HepG2 (cell line): ENCODE results near the gene CKM. TPM values are rescaled to one million over a fixed set of nuclear protein-coding genes. Genes with fewer than 3 reads are reported as not detected.
A peak's percentile ranks its signal among the peaks of the same experiment; 100 is the strongest.

Source experiments
- AGO2 ChIP-seq: fragments of 200-400 bp; formaldehyde crosslinking; optimal IDR thresholded peaks from 2 replicates; pipeline ENCODE3; 2017; ENCODE audit warnings: mild to moderate bottlenecking, low read depth, low read length, moderate library complexity
- ATM ChIP-seq: fragments of 450-650 bp; IDR thresholded peaks from 2 replicates; pipeline ENCODE4 v1.7.1; 2017; ENCODE audit warnings: mild to moderate bottlenecking, borderline replicate concordance
- BRCA1 ChIP-seq: sonication (generic); formaldehyde crosslinking; IDR thresholded peaks from 2 replicates; pipeline ENCODE4 v1.4.0; 2020; ENCODE audit warnings: missing genetic modification reagents
- CAMTA2 ChIP-seq: sonication (generic); formaldehyde crosslinking; IDR thresholded peaks from 2 replicates; pipeline ENCODE4 v1.4.0; 2020; ENCODE audit warnings: mild to moderate bottlenecking, missing genetic modification reagents, borderline replicate concordance
- CC2D1A ChIP-seq: sonication (generic); formaldehyde crosslinking; IDR thresholded peaks from 2 replicates; pipeline ENCODE4 v1.8.1; 2023; ENCODE audit warnings: mild to moderate bottlenecking, missing genetic modification reagents
- CEBPG ChIP-seq: IDR thresholded peaks from 2 replicates; pipeline ENCODE4 v1.6.1; 2016
- CHD4 ChIP-seq: fragments of 200-600 bp; sonication (generic); IDR thresholded peaks from 2 replicates; pipeline ENCODE4 v1.7.0; 2017; ENCODE audit warnings: mild to moderate bottlenecking, low read length, borderline replicate concordance
- GZF1 ChIP-seq: sonication (generic); formaldehyde crosslinking; IDR thresholded peaks from 2 replicates; pipeline ENCODE4 v1.5.1; 2020; ENCODE audit warnings: mild to moderate bottlenecking, missing genetic modification reagents
- HCFC1 ChIP-seq: fragments of 150-350 bp; IDR thresholded peaks from 2 replicates; pipeline ENCODE4 v1.6.1; 2014; ENCODE audit warnings: low read depth, low read length
- MIER3 ChIP-seq: IDR thresholded peaks from 2 replicates; pipeline ENCODE4 v1.6.1; 2016; ENCODE audit warnings: missing compliant biosample characterization, borderline replicate concordance
- POLR2AphosphoS2 ChIP-seq: IDR thresholded peaks from 2 replicates; pipeline ENCODE4 v1.6.1; 2011; ENCODE audit warnings: low read depth, low read length, improper control_type of control experiment
- RARG ChIP-seq: sonication (generic); formaldehyde crosslinking; IDR thresholded peaks from 2 replicates; pipeline ENCODE4 v1.4.0; 2020; ENCODE audit warnings: low read depth, mild to moderate bottlenecking, missing genetic modification reagents
- SALL1 ChIP-seq: sonication (generic); formaldehyde crosslinking; IDR thresholded peaks from 2 replicates; pipeline ENCODE4 v1.8.0; 2022; ENCODE audit warnings: mild to moderate bottlenecking, missing genetic modification reagents
- SALL2 ChIP-seq: sonication (generic); formaldehyde crosslinking; IDR thresholded peaks from 2 replicates; pipeline ENCODE4 v1.8.1; 2023; ENCODE audit warnings: mild to moderate bottlenecking, missing genetic modification reagents, inconsistent platforms
- SRY ChIP-seq: sonication (generic); formaldehyde crosslinking; IDR thresholded peaks from 2 replicates; pipeline ENCODE4 v1.8.0; 2022; ENCODE audit warnings: mild to moderate bottlenecking, missing genetic modification reagents
- SUZ12 ChIP-seq: fragments of 150-350 bp; IDR thresholded peaks from 2 replicates; pipeline ENCODE4 v1.6.1; 2014; ENCODE audit warnings: low read depth, low read length
- XRCC5 ChIP-seq: fragments of 200-400 bp; formaldehyde crosslinking; optimal IDR thresholded peaks from 2 replicates; pipeline ENCODE3; 2017; ENCODE audit warnings: mild to moderate bottlenecking, low read length
- ZBTB7A ChIP-seq: sonication (generic); formaldehyde crosslinking; IDR thresholded peaks from 2 replicates; pipeline ENCODE4 v1.8.0; 2022; ENCODE audit warnings: mild to moderate bottlenecking, missing genetic modification reagents
- ZFP36L1 ChIP-seq: sonication (generic); formaldehyde crosslinking; IDR thresholded peaks from 2 replicates; pipeline ENCODE4 v1.8.0; 2022; ENCODE audit warnings: mild to moderate bottlenecking, missing genetic modification reagents, moderate library complexity
- ZNF484 ChIP-seq: sonication (generic); formaldehyde crosslinking; IDR thresholded peaks from 2 replicates; pipeline ENCODE4 v1.5.1; 2020; ENCODE audit warnings: mild to moderate bottlenecking, low read depth, missing genetic modification reagents, borderline replicate concordance
- ZNF572 ChIP-seq: sonication (generic); formaldehyde crosslinking; IDR thresholded peaks from 2 replicates; pipeline ENCODE4 v1.5.1; 2020; ENCODE audit warnings: mild to moderate bottlenecking, missing genetic modification reagents
- ZNF83 ChIP-seq: sonication (generic); formaldehyde crosslinking; IDR thresholded peaks from 2 replicates; pipeline ENCODE4 v1.4.0; 2020; ENCODE audit warnings: missing genetic modification reagents, mild to moderate bottlenecking, borderline replicate concordance
- polyA plus RNA-seq, 8 experiments: library from polyadenylated mRNA; depleted of rRNA in 3 of 8; stranded (reverse) in 7 of 8; unstranded in 1 of 8; fragments of >200 nt; fragmentation: Illumina TruSeq in 4 of 8; extraction: Trizol in 4 of 8; gene quantifications; 2 replicates each; pipeline versions ENCODE4 v1.2.1 to v1.2.3, GENCODE V29; 2011 to 2016; ENCODE audit warnings: low read depth in 4 of 8, missing spikeins in 1 of 8, mixed read lengths in 1 of 8; ENCODE audit not compliant: insufficient read depth in 1 of 8
- total RNA-seq, 5 experiments: library from RNA; depleted of rRNA; stranded (reverse); fragments of >200 nt; fragmentation: Illumina TruSeq; extraction: Trizol; gene quantifications; 2 replicates each; pipeline ENCODE4 v1.2.3, GENCODE V29; 2016; ENCODE audit warnings: low read depth in 1 of 5
- TF ChIP-seq, protein P1 (sequence below): sonication (generic); formaldehyde crosslinking; IDR thresholded peaks from 2 replicates; pipeline ENCODE4 v1.4.0; 2020; ENCODE audit warnings: missing genetic modification reagents, borderline replicate concordance
- TF ChIP-seq, protein P2 (sequence below): sonication (generic); formaldehyde crosslinking; IDR thresholded peaks from 2 replicates; pipeline ENCODE4 v1.8.1; 2022; ENCODE audit warnings: mild to moderate bottlenecking, missing genetic modification reagents
- TF ChIP-seq, protein P3 (sequence below): sonication (generic); formaldehyde crosslinking; IDR thresholded peaks from 2 replicates; pipeline ENCODE4 v1.8.0; 2022; ENCODE audit warnings: mild to moderate bottlenecking, missing genetic modification reagents

Gene CKM
- total and polyA plus RNA-seq, 2 of the 13 experiments (the other 11 are each of a cell fraction or from before 2014, with no cell fraction given) = 0.54 to 0.80 TPM

- TF ChIP-seq GZF1 (CRISPR knock-in tag) (no peak), ZNF484 (CRISPR knock-in tag) (no peak), ATM (no peak), SALL1 (CRISPR knock-in tag) (no peak), CC2D1A (CRISPR knock-in tag) (no peak), CAMTA2 (no peak), ZBTB7A (CRISPR knock-in tag) (no peak), CHD4 (no peak), BRCA1 (CRISPR knock-in tag) (no peak), AGO2 (no peak), SUZ12 (no peak), CEBPG (CRISPR knock-in tag) (no peak), HCFC1 (no peak), XRCC5 (peak; percentile 61), ZNF83 (CRISPR knock-in tag) (no peak), MIER3 (0 out of 2 replicates have a peak, but pooled peaks have one; percentile 42), ZNF572 (CRISPR knock-in tag) (no peak), SALL2 (CRISPR knock-in tag) (no peak), SRY (no peak), POLR2AphosphoS2 (no peak), ZFP36L1 (CRISPR knock-in tag) (no peak), RARG (no peak)
- TF ChIP-seq, protein P1, sequence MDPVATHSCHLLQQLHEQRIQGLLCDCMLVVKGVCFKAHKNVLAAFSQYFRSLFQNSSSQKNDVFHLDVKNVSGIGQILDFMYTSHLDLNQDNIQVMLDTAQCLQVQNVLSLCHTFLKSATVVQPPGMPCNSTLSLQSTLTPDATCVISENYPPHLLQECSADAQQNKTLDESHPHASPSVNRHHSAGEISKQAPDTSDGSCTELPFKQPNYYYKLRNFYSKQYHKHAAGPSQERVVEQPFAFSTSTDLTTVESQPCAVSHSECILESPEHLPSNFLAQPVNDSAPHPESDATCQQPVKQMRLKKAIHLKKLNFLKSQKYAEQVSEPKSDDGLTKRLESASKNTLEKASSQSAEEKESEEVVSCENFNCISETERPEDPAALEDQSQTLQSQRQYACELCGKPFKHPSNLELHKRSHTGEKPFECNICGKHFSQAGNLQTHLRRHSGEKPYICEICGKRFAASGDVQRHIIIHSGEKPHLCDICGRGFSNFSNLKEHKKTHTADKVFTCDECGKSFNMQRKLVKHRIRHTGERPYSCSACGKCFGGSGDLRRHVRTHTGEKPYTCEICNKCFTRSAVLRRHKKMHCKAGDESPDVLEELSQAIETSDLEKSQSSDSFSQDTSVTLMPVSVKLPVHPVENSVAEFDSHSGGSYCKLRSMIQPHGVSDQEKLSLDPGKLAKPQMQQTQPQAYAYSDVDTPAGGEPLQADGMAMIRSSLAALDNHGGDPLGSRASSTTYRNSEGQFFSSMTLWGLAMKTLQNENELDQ (CRISPR knock-in tag) = no peak
- TF ChIP-seq, protein P2, sequence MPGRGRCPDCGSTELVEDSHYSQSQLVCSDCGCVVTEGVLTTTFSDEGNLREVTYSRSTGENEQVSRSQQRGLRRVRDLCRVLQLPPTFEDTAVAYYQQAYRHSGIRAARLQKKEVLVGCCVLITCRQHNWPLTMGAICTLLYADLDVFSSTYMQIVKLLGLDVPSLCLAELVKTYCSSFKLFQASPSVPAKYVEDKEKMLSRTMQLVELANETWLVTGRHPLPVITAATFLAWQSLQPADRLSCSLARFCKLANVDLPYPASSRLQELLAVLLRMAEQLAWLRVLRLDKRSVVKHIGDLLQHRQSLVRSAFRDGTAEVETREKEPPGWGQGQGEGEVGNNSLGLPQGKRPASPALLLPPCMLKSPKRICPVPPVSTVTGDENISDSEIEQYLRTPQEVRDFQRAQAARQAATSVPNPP (CRISPR knock-in tag) = no peak
- TF ChIP-seq, protein P3, sequence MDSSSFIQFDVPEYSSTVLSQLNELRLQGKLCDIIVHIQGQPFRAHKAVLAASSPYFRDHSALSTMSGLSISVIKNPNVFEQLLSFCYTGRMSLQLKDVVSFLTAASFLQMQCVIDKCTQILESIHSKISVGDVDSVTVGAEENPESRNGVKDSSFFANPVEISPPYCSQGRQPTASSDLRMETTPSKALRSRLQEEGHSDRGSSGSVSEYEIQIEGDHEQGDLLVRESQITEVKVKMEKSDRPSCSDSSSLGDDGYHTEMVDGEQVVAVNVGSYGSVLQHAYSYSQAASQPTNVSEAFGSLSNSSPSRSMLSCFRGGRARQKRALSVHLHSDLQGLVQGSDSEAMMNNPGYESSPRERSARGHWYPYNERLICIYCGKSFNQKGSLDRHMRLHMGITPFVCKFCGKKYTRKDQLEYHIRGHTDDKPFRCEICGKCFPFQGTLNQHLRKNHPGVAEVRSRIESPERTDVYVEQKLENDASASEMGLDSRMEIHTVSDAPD (CRISPR knock-in tag) = no peak
Measured at GRCh38 chr19:45370410-45371204, 47.9 kb upstream of the CKM start, which contains the start of gene ERCC2 (continued).
